GM19193 (cell line): ENCODE measurements around the gene ZNF469.

Source experiments
- POLR2A ChIP-seq: IDR thresholded peaks from 4 replicates; pipeline ENCODE4 v1.6.1; 2011; ENCODE audit not compliant: insufficient read depth, insufficient read length; ENCODE audit errors: extremely low read depth

Gene ZNF469

GRCh38 chr16:88382491-88383400 is at the start of gene ZNF469:
ZNF469 (plus strand) TSS chr16:88382959; CDS start chr16:88427471, 44,512 bp downstream.
- no peak for TF ChIP-seq POLR2A

- TF ChIP-seq POLR2A = no peak
These were observed 48.6 kb upstream of the ZNF469 start for GRCh38 chr16:88333848-88334777.

GRCh38 chr16:88334778-88335720 is 47.7 kb upstream of the ZNF469 start:
- no peak for TF ChIP-seq POLR2A

- no peak for TF ChIP-seq POLR2A
These were observed 45.7 kb upstream of the ZNF469 start for GRCh38 chr16:88337021-88337420.

- no peak for TF ChIP-seq POLR2A
These were observed 45.2 kb upstream of the ZNF469 start for GRCh38 chr16:88337538-88337937.

GRCh38 chr16:88338111-88338510 is 44.6 kb upstream of the ZNF469 start:
- TF ChIP-seq POLR2A = no peak

GRCh38 chr16:88338896-88339295 is 43.9 kb upstream of the ZNF469 start:
- TF ChIP-seq POLR2A = no peak

- TF ChIP-seq POLR2A = no peak
These were observed 42.6 kb upstream of the ZNF469 start for GRCh38 chr16:88339930-88340754.

- TF ChIP-seq POLR2A = no peak
These were observed 42.0 kb upstream of the ZNF469 start for GRCh38 chr16:88340755-88341150.

- TF ChIP-seq POLR2A = no peak
These were observed 41.0 kb upstream of the ZNF469 start for GRCh38 chr16:88341551-88342290.

GRCh38 chr16:88342491-88342890 is 40.3 kb upstream of the ZNF469 start:
- no peak for TF ChIP-seq POLR2A

- TF ChIP-seq POLR2A = no peak
These were observed 39.4 kb upstream of the ZNF469 start for GRCh38 chr16:88343271-88343791.
